DOHH2 (cell line): Measurements from ENCODE around the gene CLSTN1.

ENCODE experiments used
- H3F3A ChIP-seq: fragments of 200-600 bp; sonication (generic), shearing (Covaris generic); 2 replicates; pipeline ENCODE4 v1.6.0; 2016; ENCODE audit warnings: antibody characterized with exemption, mild to moderate bottlenecking; ENCODE audit not compliant: control insufficient read depth, insufficient read depth
- H3K27ac ChIP-seq: fragments of 200-600 bp; sonication (generic); 2 replicates; pipeline ENCODE4 v1.5.1; 2014; ENCODE audit warnings: low read depth, mild to moderate bottlenecking, low read length, moderate library complexity
- H3K27me3 ChIP-seq: fragments of 200-600 bp; sonication (generic); 2 replicates; pipeline ENCODE4 v1.6.1; 2014; ENCODE audit warnings: mild to moderate bottlenecking, low read length, mixed read lengths; ENCODE audit not compliant: control insufficient read depth
- H3K36me3 ChIP-seq: fragments of 200-600 bp; sonication (generic); 2 replicates; pipeline ENCODE4 v1.6.1; 2014; ENCODE audit warnings: mild to moderate bottlenecking, low read length, moderate library complexity, mixed read lengths; ENCODE audit not compliant: control insufficient read depth
- H3K4me1 ChIP-seq: fragments of 200-600 bp; sonication (generic); 2 replicates; pipeline ENCODE4 v1.6.1; 2014; ENCODE audit warnings: mild to moderate bottlenecking, low read length, mixed read lengths; ENCODE audit not compliant: control insufficient read depth
- H3K4me2 ChIP-seq: fragments of 200-600 bp; sonication (generic); 2 replicates; pipeline ENCODE4 v1.6.0; 2014; ENCODE audit warnings: mild to moderate bottlenecking, low read length, moderate library complexity
- H3K4me3 ChIP-seq: fragments of 200-600 bp; sonication (generic); 2 replicates; pipeline ENCODE4 v1.5.1; 2014; ENCODE audit warnings: mild to moderate bottlenecking, low read length, mixed read lengths
- H3K79me2 ChIP-seq: fragments of 200-600 bp; sonication (generic); 2 replicates; pipeline ENCODE4 v1.6.1; 2014; ENCODE audit warnings: mild to moderate bottlenecking, low read length, mixed read lengths; ENCODE audit not compliant: control insufficient read depth
- H3K9me2 ChIP-seq: fragments of 200-600 bp; sonication (generic); replicated peaks from 2 replicates; pipeline ENCODE4 v1.6.1; 2014; ENCODE audit warnings: mild to moderate bottlenecking, low read length, mixed read lengths; ENCODE audit not compliant: control insufficient read depth
- H3K9me3 ChIP-seq: fragments of 200-600 bp; sonication (generic); 2 replicates; pipeline ENCODE4 v1.6.1; 2014; ENCODE audit warnings: antibody characterized with exemption, low read length, mixed read lengths; ENCODE audit not compliant: control insufficient read depth, insufficient read depth
- H4K20me1 ChIP-seq: fragments of 200-600 bp; sonication (generic); 2 replicates; pipeline ENCODE4 v1.6.0; 2014; ENCODE audit warnings: low read depth, mild to moderate bottlenecking, antibody characterized with exemption, low read length, moderate library complexity; ENCODE audit not compliant: control insufficient read depth, insufficient read depth
- EZH2phosphoT487 ChIP-seq: fragments of 200-600 bp; sonication (generic); IDR thresholded peaks from 2 replicates; pipeline ENCODE4 v1.6.1; 2017; ENCODE audit warnings: borderline replicate concordance, mild to moderate bottlenecking, antibody characterized with exemption, low read length, moderate library complexity, mixed read lengths
- TF ChIP-seq, protein P1 (sequence below): fragments of 200-600 bp; sonication (generic); IDR thresholded peaks from one replicate; pipeline ENCODE4 v1.5.1; 2014; ENCODE audit warnings: antibody characterized with exemption, mild to moderate bottlenecking, low read depth, low read length; ENCODE audit not compliant: poor library complexity, severe bottlenecking

CLSTN1 gene

GRCh38 chr1:9701665-9702064 is 122.1 kb downstream of the CLSTN1 start:
- H3K4me1 ChIP-seq = peaks cover 26% of the 10 kb centered on the region
- H3K9me3 ChIP-seq = no peaks in the 10 kb centered on the region
- H4K20me1 ChIP-seq = no peaks in the 10 kb centered on the region
- no peaks in the 10 kb centered on the region for H3K27me3 ChIP-seq
- no peaks in the 10 kb centered on the region for H3K36me3 ChIP-seq
- no peak overlapping the region for H3K4me2 ChIP-seq
- peaks cover 5% of the 10 kb centered on the region; the same call in 1 of the 2 replicates for H3K79me2 ChIP-seq
- H3K9me2 ChIP-seq = no peaks in the 10 kb centered on the region
- H3K27ac ChIP-seq = no peak overlapping the region
- H3F3A ChIP-seq = peaks cover 2% of the 10 kb centered on the region; the same call in 1 of the 2 replicates
- H3K4me3 ChIP-seq = no peak overlapping the region
- TF ChIP-seq, protein P1, sequence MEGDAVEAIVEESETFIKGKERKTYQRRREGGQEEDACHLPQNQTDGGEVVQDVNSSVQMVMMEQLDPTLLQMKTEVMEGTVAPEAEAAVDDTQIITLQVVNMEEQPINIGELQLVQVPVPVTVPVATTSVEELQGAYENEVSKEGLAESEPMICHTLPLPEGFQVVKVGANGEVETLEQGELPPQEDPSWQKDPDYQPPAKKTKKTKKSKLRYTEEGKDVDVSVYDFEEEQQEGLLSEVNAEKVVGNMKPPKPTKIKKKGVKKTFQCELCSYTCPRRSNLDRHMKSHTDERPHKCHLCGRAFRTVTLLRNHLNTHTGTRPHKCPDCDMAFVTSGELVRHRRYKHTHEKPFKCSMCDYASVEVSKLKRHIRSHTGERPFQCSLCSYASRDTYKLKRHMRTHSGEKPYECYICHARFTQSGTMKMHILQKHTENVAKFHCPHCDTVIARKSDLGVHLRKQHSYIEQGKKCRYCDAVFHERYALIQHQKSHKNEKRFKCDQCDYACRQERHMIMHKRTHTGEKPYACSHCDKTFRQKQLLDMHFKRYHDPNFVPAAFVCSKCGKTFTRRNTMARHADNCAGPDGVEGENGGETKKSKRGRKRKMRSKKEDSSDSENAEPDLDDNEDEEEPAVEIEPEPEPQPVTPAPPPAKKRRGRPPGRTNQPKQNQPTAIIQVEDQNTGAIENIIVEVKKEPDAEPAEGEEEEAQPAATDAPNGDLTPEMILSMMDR = no peak
- no peak for TF ChIP-seq EZH2phosphoT487

DNA sequence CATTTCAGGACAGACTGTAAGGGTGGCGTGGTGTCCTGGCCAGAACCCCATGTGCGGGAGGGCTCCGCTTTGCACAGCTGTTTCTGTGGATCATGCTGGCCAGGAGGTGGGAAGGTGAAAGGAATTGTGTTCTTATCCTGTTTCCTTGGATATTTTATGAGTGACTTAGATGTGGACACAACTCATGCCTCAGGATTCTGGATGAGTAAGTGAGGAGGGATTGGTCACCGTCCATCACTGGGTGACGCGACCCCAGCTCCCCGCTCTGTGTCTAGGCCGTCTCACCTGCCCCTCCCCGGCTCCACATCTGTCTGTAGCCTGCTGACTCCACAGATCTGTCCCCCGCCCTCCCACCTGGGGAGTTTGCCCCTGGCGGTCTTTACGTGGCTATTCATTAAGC is 123.4 kb downstream of the CLSTN1 start:
- Histone ChIP-seq H3K79me2 (peaks cover 5% of the 10 kb centered on the region; the same call in 1 of the 2 replicates), H3K36me3 (no peaks in the 10 kb centered on the region), H3K27ac (no peak overlapping the region), H3K4me3 (no peak overlapping the region), H3K9me2 (no peaks in the 10 kb centered on the region), H4K20me1 (no peaks in the 10 kb centered on the region), H3K4me1 (peaks cover 26% of the 10 kb centered on the region), H3K4me2 (no peak overlapping the region), H3F3A (peaks cover 2% of the 10 kb centered on the region; the same call in 1 of the 2 replicates), H3K9me3 (no peaks in the 10 kb centered on the region), H3K27me3 (no peaks in the 10 kb centered on the region)
- no peak for TF ChIP-seq EZH2phosphoT487
- TF ChIP-seq, protein P1 = no peak

DNA sequence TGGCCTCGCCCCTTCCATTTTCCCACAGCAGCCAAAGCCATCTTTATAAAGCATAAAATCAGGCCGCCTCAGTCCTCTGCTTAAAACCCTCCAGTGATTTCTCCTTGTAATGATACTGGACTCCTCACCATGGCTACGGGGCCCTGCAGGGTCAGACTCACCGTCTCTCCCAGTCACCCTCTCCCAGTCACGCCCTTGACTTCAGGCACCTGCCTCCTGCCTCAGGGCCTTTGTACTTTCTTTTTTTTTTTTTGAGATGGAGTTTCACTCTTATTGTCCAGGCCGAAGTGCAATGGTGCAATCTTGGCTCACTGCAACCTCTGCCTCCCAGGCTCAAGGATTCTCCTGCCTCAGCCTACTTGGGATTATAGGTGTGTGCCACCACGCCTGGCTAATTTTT is 124.4 kb downstream of the CLSTN1 start:
- peaks cover 5% of the 10 kb centered on the region; the same call in 1 of the 2 replicates for H3K79me2 ChIP-seq
- peaks cover 19% of the 10 kb centered on the region for H3K4me1 ChIP-seq
- no peaks in the 10 kb centered on the region for H3K36me3 ChIP-seq
- no peak overlapping the region for H3K27ac ChIP-seq
- no peaks in the 10 kb centered on the region for H4K20me1 ChIP-seq
- H3K4me3 ChIP-seq = no peak overlapping the region
- no peak for TF ChIP-seq EZH2phosphoT487
- TF ChIP-seq, protein P1 = no peak
- H3K9me2 ChIP-seq = no peaks in the 10 kb centered on the region
- H3F3A ChIP-seq = peaks cover 2% of the 10 kb centered on the region; the same call in 1 of the 2 replicates
- H3K27me3 ChIP-seq = no peaks in the 10 kb centered on the region
- H3K4me2 ChIP-seq = no peak overlapping the region
- H3K9me3 ChIP-seq = no peaks in the 10 kb centered on the region
